Panc1 (cell line): ENCODE data around the gene PCDHGC3.

Source experiments
- POLR2AphosphoS5 ChIP-seq: IDR thresholded peaks from 2 replicates; pipeline ENCODE4 v1.6.1; 2012; ENCODE audit warnings: mild to moderate bottlenecking, low read depth, low read length, moderate library complexity
- TCF7L2 ChIP-seq: IDR thresholded peaks from 2 replicates; pipeline ENCODE4 v1.6.1; 2011; ENCODE audit warnings: mild to moderate bottlenecking, low read depth, low read length, inconsistent platforms
- TF ChIP-seq, protein P1 (sequence below): fragments of 450-650 bp; IDR thresholded peaks from 2 replicates; pipeline ENCODE4 v1.5.1; 2017; ENCODE audit warnings: mild to moderate bottlenecking

- TF ChIP-seq, protein P1, sequence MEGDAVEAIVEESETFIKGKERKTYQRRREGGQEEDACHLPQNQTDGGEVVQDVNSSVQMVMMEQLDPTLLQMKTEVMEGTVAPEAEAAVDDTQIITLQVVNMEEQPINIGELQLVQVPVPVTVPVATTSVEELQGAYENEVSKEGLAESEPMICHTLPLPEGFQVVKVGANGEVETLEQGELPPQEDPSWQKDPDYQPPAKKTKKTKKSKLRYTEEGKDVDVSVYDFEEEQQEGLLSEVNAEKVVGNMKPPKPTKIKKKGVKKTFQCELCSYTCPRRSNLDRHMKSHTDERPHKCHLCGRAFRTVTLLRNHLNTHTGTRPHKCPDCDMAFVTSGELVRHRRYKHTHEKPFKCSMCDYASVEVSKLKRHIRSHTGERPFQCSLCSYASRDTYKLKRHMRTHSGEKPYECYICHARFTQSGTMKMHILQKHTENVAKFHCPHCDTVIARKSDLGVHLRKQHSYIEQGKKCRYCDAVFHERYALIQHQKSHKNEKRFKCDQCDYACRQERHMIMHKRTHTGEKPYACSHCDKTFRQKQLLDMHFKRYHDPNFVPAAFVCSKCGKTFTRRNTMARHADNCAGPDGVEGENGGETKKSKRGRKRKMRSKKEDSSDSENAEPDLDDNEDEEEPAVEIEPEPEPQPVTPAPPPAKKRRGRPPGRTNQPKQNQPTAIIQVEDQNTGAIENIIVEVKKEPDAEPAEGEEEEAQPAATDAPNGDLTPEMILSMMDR: no peak
- TF ChIP-seq POLR2AphosphoS5: no peak
- no peak for TF ChIP-seq TCF7L2
These were observed 49.9 kb downstream of the PCDHGC3 start for GRCh38 chr5:141525653-141526052.
